Ishikawa (cell line): ENCODE results near the gene MROH7.

Experiments
- CEBPB ChIP-seq: IDR thresholded peaks from 2 replicates; pipeline ENCODE4 v1.6.1; 2012
- EGR1 ChIP-seq: IDR thresholded peaks from 2 replicates; pipeline ENCODE4 v1.6.1; 2012
- EP300 ChIP-seq: IDR thresholded peaks from 2 replicates; pipeline ENCODE4 v1.6.1; 2012; ENCODE audit warnings: borderline replicate concordance
- FOXM1 ChIP-seq: IDR thresholded peaks from 2 replicates; pipeline ENCODE4 v1.6.1; 2012; ENCODE audit warnings: low read depth, borderline replicate concordance
- NFIC ChIP-seq: IDR thresholded peaks from 2 replicates; pipeline ENCODE4 v1.6.1; 2012
- RAD21 ChIP-seq: IDR thresholded peaks from 2 replicates; pipeline ENCODE4 v1.6.1; 2012; ENCODE audit warnings: low read depth
- REST ChIP-seq: IDR thresholded peaks from 2 replicates; pipeline ENCODE4 v1.6.1; 2012; ENCODE audit warnings: low read depth, mild to moderate bottlenecking
- TAF1 ChIP-seq: IDR thresholded peaks from 2 replicates; pipeline ENCODE4 v1.6.1; 2012; ENCODE audit warnings: low read depth, mild to moderate bottlenecking
- TCF12 ChIP-seq: IDR thresholded peaks from 2 replicates; pipeline ENCODE4 v1.6.1; 2012; ENCODE audit warnings: low read depth
- USF1 ChIP-seq: IDR thresholded peaks from 2 replicates; pipeline ENCODE4 v1.6.1; 2012
- TF ChIP-seq, protein P1 (sequence below): IDR thresholded peaks from 2 replicates; pipeline ENCODE4 v1.6.1; 2012

DNA sequence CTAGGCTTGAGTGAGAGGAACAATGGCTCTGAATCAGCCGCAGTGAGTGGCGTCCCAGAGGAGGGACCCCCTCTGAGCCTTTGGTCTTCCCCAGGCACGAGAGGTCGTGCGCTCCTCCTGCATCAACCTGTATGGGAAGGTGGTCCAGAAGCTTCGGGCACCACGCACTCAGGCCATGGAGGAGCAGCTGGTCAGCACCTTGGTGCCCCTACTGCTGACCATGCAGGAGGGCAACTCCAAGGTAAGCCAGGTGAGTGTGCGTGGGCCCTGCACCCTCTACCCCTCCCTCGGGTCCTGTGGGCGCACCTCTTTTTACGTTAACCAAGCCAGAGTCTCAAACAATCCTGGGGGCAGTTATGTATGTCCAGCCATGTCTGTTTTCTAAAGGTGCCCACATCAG is 60.4 kb downstream of the MROH7 start:
- no peak for TF ChIP-seq TCF12
- no peak for TF ChIP-seq TAF1
- TF ChIP-seq, protein P1, sequence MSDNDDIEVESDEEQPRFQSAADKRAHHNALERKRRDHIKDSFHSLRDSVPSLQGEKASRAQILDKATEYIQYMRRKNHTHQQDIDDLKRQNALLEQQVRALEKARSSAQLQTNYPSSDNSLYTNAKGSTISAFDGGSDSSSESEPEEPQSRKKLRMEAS: no peak
- no peak for TF ChIP-seq EGR1
- no peak for TF ChIP-seq FOXM1
- no peak for TF ChIP-seq REST
- no peak for TF ChIP-seq NFIC
- TF ChIP-seq EP300: no peak
- TF ChIP-seq CEBPB: no peak
- TF ChIP-seq RAD21: no peak
- TF ChIP-seq USF1: no peak
